Measurements from ENCODE around the gene NT5DC2.

DNA sequence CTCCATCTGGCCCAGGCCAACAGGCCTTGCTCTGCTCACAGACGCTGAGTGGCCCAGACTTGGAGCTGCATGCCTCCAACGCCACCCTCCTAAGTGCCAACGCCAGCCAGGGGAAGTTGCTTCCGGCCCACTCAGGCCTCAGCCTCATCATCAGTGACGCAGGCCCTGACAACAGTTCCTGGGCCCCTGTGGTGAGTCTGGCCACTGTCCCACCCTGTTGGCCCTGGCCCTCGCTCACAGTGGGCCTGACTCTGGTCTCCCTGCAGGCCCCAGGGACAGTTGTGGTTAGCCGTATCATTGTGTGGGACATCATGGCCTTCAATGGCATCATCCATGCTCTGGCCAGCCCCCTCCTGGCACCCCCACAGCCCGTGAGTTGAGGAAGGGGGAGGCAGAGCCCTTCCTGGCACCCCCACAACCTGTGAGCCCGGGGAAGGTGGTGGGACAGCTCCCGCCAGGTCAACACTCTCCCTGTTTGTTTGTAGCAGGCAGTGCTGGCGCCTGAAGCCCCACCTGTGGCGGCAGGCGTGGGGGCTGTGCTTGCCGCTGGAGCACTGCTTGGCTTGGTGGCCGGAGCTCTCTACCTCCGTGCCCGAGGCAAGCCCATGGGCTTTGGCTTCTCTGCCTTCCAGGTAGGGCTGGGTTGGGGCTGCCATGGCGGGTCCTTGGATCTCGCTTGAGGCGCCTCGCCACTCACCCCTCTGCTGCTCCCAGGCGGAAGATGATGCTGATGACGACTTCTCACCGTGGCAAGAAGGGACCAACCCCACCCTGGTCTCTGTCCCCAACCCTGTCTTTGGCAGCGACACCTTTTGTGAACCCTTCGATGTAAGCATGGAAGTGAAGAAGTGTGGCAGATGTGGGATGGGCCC, 10.0 kb downstream of the NT5DC2 start:
- TF ChIP-seq CTCF (IDR thresholded peaks at IDR 0.05) (no peak), POLR2A (IDR thresholded peaks at IDR 0.05) (no peak)

Measured in adrenal gland (tissue), 5 donors.